HepG2 (cell line): ENCODE data around the gene ABCB7. TPM values are rescaled to one million over a fixed set of nuclear protein-coding genes. Genes with fewer than 3 reads are reported as not detected.
"Not testable (repeated sequence)": the region's sequence is repeated elsewhere in the genome, so short reads cannot be mapped to it uniquely, and the experiment has no call there.

ENCODE experiments used
- ATAC-seq: fragments of 200-7000 bp; cut with Tn5 transposase; 3 replicates; pipeline ENCODE4 v1.9.1; 2020; ENCODE audit warnings: mild to moderate bottlenecking, moderate library complexity
- BruUV-seq: library from RNA; stranded (reverse); fragments of 400-500 nt; replicated peaks from 2 replicates; lab custom pipeline; 2021; lab: Mats Ljungman, UMichigan
- CTCF ChIA-PET: fragments of 300-600 bp; formaldehyde crosslinking; extraction: SDS; loops from one replicate; lab custom pipeline; 2021; ENCODE audit warnings: low total read pairs, inconsistent platforms, low intra/inter-chr PET ratio; lab: Yijun Ruan, JAX
- POLR2A ChIA-PET: fragments of 350-600 bp; sonication (Branson Sonifier 250); formaldehyde crosslinking; loops from one replicate; lab custom pipeline; 2020; ENCODE audit warnings: antibody characterized with exemption, inconsistent platforms; lab: Yijun Ruan, JAX
- DNase-seq: peaks from one replicate; pipeline ENCODE4 v3.0.0-alpha.2; 2015; ENCODE audit warnings: low spot score
- FAIRE-seq: peaks from 3 replicates; lab custom pipeline; 2011; peaks lifted over from hg19 to GRCh38; lab: Jason Lieb, UNC
- H2AFZ ChIP-seq: one replicate; pipeline ENCODE4 v1.6.1; 2011; ENCODE audit warnings: low read length, inconsistent platforms
- H3K27ac ChIP-seq: fragments of 300-600 bp; 3 replicates; pipeline ENCODE4 v1.8.0; 2011; ENCODE audit warnings: mixed run types, mild to moderate bottlenecking, mixed read lengths, low read length, inconsistent platforms; ENCODE audit not compliant: insufficient read depth; ENCODE audit errors: extremely low read length
- H3K27me3 ChIP-seq, 2 experiments: fragments of 200-600 bp in 1 of 2; 2 replicates in 1 of 2; 3 replicates in 1 of 2; pipeline versions ENCODE4 v1.6.0 to v1.8.0; 2011; ENCODE audit warnings: low read length in 2 of 2, mild to moderate bottlenecking in 2 of 2, moderate library complexity in 2 of 2, inconsistent platforms in 1 of 2; ENCODE audit not compliant: insufficient read depth in 2 of 2, control insufficient read depth in 1 of 2
- H3K36me3 ChIP-seq, 2 experiments: fragments of 200-600 bp in 1 of 2; replicated peaks in 1 of 2; 2 replicates in 1 of 2; 3 replicates in 1 of 2; pipeline versions ENCODE4 v1.5.1 to v1.8.0; 2011; ENCODE audit warnings: low read length in 2 of 2, inconsistent platforms in 1 of 2; ENCODE audit not compliant: insufficient read depth in 2 of 2, control insufficient read depth in 1 of 2
- H3K4me1 ChIP-seq: 2 replicates; pipeline ENCODE4 v1.5.1; 2012; ENCODE audit warnings: low read length, inconsistent platforms; ENCODE audit not compliant: insufficient read depth
- H3K4me2 ChIP-seq: 2 replicates; pipeline ENCODE4 v1.6.0; 2011; ENCODE audit warnings: low read depth, low read length, inconsistent platforms
- H3K4me3 ChIP-seq, 3 experiments: fragments of 200-600 bp in 1 of 3; sonication (generic), shearing (Covaris generic) in 1 of 3; replicated peaks in 1 of 3; 2 replicates each; pipeline ENCODE4 v1.5.1; 2011 to 2016; ENCODE audit warnings: low read length in 3 of 3, inconsistent platforms in 2 of 3, low read depth in 2 of 3, mild to moderate bottlenecking in 2 of 3, control low read depth in 1 of 3, mixed read lengths in 1 of 3; ENCODE audit not compliant: insufficient read depth in 1 of 3
- H3K79me2 ChIP-seq: one replicate; pipeline ENCODE4 v1.6.1; 2011; ENCODE audit warnings: low read length, inconsistent platforms; ENCODE audit not compliant: insufficient read depth
- H3K9ac ChIP-seq: 2 replicates; pipeline ENCODE4 v1.6.0; 2011; ENCODE audit warnings: mild to moderate bottlenecking, low read depth, low read length, inconsistent platforms; ENCODE audit not compliant: insufficient read depth
- H3K9me3 ChIP-seq: 2 replicates; pipeline ENCODE4 v1.5.1; 2012; ENCODE audit warnings: mild to moderate bottlenecking, low read length
- H4K20me1 ChIP-seq: 2 replicates; pipeline ENCODE4 v1.6.0; 2011; ENCODE audit warnings: inconsistent platforms, mild to moderate bottlenecking, low read length, moderate library complexity; ENCODE audit not compliant: insufficient read depth
- PATZ1 ChIP-seq: sonication (generic); formaldehyde crosslinking; IDR thresholded peaks from 2 replicates; pipeline ENCODE4 v1.4.0; 2020; ENCODE audit warnings: missing genetic modification reagents
- PHF8 ChIP-seq: sonication (generic); formaldehyde crosslinking; IDR thresholded peaks from 2 replicates; pipeline ENCODE4 v1.5.0; 2020; ENCODE audit warnings: missing genetic modification reagents
- PRDM4 ChIP-seq: sonication (generic); formaldehyde crosslinking; IDR thresholded peaks from 2 replicates; pipeline ENCODE4 v1.9.0; 2021; ENCODE audit warnings: missing genetic modification reagents, borderline replicate concordance
- RARG ChIP-seq: sonication (generic); formaldehyde crosslinking; IDR thresholded peaks from 2 replicates; pipeline ENCODE4 v1.4.0; 2020; ENCODE audit warnings: low read depth, mild to moderate bottlenecking, missing genetic modification reagents
- ZHX2 ChIP-seq, 2 experiments: sonication (generic) in 1 of 2; formaldehyde crosslinking in 1 of 2; IDR thresholded peaks; 2 replicates each; pipeline versions ENCODE4 v1.6.1 to v1.9.0; 2014 to 2022; ENCODE audit warnings: antibody characterized with exemption in 1 of 2, borderline replicate concordance in 1 of 2, inconsistent platforms in 1 of 2, low read depth in 1 of 2, missing genetic modification reagents in 1 of 2
- ZNF468 ChIP-seq: sonication (generic); formaldehyde crosslinking; IDR thresholded peaks from 2 replicates; pipeline ENCODE4 v1.8.0; 2022; ENCODE audit warnings: mild to moderate bottlenecking, moderate library complexity, missing genetic modification reagents
- ZNF562 ChIP-seq: sonication (generic); formaldehyde crosslinking; IDR thresholded peaks from 2 replicates; pipeline ENCODE4 v1.8.0; 2022; ENCODE audit warnings: missing genetic modification reagents, borderline replicate concordance
- ZNF652 ChIP-seq: IDR thresholded peaks from 2 replicates; pipeline ENCODE4 v1.6.1; 2016; ENCODE audit warnings: low read depth, borderline replicate concordance
- WGBS: methylation state at CpG from one replicate; pipeline ENCODE4 v1.1.6; 2017; ENCODE audit warnings: low lambda C conversion rate; 5-methylcytosine and 5-hydroxymethylcytosine counted together
- in situ Hi-C: cut with HindIII; loops from 2 replicates; pipeline ENCODE4 v1.10.0; 2017; ENCODE audit warnings: low pct_unique_long_range_greater_than_20kb; ENCODE audit not compliant: extremely low pct_ligation_motif_present
- intact Hi-C: fragments of 100-400 bp; cut with micrococcal nuclease; formaldehyde crosslinking; loops from one replicate; pipeline ENCODE4 v1.10.0; 2022; ENCODE audit not compliant: unreplicated experiment
- polyA plus RNA-seq, 8 experiments: library from polyadenylated mRNA; depleted of rRNA in 3 of 8; stranded (reverse) in 7 of 8; unstranded in 1 of 8; fragments of >200 nt; fragmentation: Illumina TruSeq in 4 of 8; extraction: Trizol in 4 of 8; gene quantifications; 2 replicates each; pipeline versions ENCODE4 v1.2.1 to v1.2.3, GENCODE V29; 2011 to 2016; ENCODE audit warnings: low read depth in 4 of 8, missing spikeins in 1 of 8, mixed read lengths in 1 of 8; ENCODE audit not compliant: insufficient read depth in 1 of 8
- total RNA-seq, 5 experiments: library from RNA; depleted of rRNA; stranded (reverse); fragments of >200 nt; fragmentation: Illumina TruSeq; extraction: Trizol; gene quantifications; 2 replicates each; pipeline ENCODE4 v1.2.3, GENCODE V29; 2016; ENCODE audit warnings: low read depth in 1 of 5

ABCB7 gene
- total and polyA plus RNA-seq, 2 of the 13 experiments (the other 11 are each of a cell fraction or from before 2014, with no cell fraction given) = 27.7 to 28.7 TPM

GRCh38 chrX:75045369-75045768, 110.7 kb downstream of the ABCB7 start (continued):
- TF ChIP-seq PATZ1 (CRISPR knock-in tag) = no peak
- TF ChIP-seq ZNF562 (CRISPR knock-in tag) = no peak
- no peak for TF ChIP-seq PHF8
- TF ChIP-seq PRDM4 (CRISPR knock-in tag) = no peak
- TF ChIP-seq ZHX2 (IDR thresholded peaks at IDR 0.05; ENCODE audit: low read depth) = no peak
- TF ChIP-seq ZHX2 (CRISPR knock-in tag; IDR thresholded peaks at IDR 0.05; ENCODE audit: borderline replicate concordance) = no peak
- no peak for TF ChIP-seq ZNF468 (CRISPR knock-in tag)
- no peak for TF ChIP-seq RARG
- TF ChIP-seq ZNF652 (CRISPR knock-in tag) = no peak

- H3K4me1 ChIP-seq, ATAC-seq, FAIRE-seq, H3K9ac ChIP-seq, H2AFZ ChIP-seq, H4K20me1 ChIP-seq, H3K27me3 ChIP-seq, POLR2A ChIA-PET, H3K27ac ChIP-seq, BruUV-seq, H3K4me2 ChIP-seq, H3K9me3 ChIP-seq, H3K36me3 ChIP-seq, CTCF ChIA-PET, H3K4me3 ChIP-seq, intact Hi-C loops, DNase-seq, H3K79me2 ChIP-seq: not testable (repeated sequence)
- WGBS = 98% methylated on average over 4 of the region's 4 CpGs
- in situ Hi-C loops = loop anchor here (25.0 kb wide), 1 partner anchor 568 kb away; no protein-coding TSS in a partner anchor
These were observed 111.9 kb downstream of the ABCB7 start for GRCh38 chrX:75044142-75044541.
